Rectal smooth muscle tissue (tissue), 1 donor: ENCODE measurements around the gene TLDC2.
"Not testable (repeated sequence)": the region's sequence is repeated elsewhere in the genome, so short reads cannot be mapped to it uniquely, and the experiment has no call there.

Experiments
- H3K27ac ChIP-seq: one replicate; pipeline ENCODE4 v1.7.0; 2013; ENCODE audit warnings: low read depth, low read length, inconsistent platforms
- H3K27me3 ChIP-seq: one replicate; pipeline ENCODE4 v1.7.0; 2013; ENCODE audit warnings: low read length; ENCODE audit not compliant: control insufficient read depth, insufficient read depth
- H3K36me3 ChIP-seq: one replicate; pipeline ENCODE4 v1.7.0; 2013; ENCODE audit warnings: low read length; ENCODE audit not compliant: control insufficient read depth, insufficient read depth
- H3K4me1 ChIP-seq: one replicate; pipeline ENCODE4 v1.7.0; 2013; ENCODE audit warnings: low read length; ENCODE audit not compliant: control insufficient read depth, insufficient read depth
- H3K4me3 ChIP-seq: one replicate; pipeline ENCODE4 v1.7.0; 2013; ENCODE audit warnings: low read length
- H3K9ac ChIP-seq: one replicate; pipeline ENCODE4 v1.7.0; 2013; ENCODE audit warnings: low read length

Gene TLDC2

DNA sequence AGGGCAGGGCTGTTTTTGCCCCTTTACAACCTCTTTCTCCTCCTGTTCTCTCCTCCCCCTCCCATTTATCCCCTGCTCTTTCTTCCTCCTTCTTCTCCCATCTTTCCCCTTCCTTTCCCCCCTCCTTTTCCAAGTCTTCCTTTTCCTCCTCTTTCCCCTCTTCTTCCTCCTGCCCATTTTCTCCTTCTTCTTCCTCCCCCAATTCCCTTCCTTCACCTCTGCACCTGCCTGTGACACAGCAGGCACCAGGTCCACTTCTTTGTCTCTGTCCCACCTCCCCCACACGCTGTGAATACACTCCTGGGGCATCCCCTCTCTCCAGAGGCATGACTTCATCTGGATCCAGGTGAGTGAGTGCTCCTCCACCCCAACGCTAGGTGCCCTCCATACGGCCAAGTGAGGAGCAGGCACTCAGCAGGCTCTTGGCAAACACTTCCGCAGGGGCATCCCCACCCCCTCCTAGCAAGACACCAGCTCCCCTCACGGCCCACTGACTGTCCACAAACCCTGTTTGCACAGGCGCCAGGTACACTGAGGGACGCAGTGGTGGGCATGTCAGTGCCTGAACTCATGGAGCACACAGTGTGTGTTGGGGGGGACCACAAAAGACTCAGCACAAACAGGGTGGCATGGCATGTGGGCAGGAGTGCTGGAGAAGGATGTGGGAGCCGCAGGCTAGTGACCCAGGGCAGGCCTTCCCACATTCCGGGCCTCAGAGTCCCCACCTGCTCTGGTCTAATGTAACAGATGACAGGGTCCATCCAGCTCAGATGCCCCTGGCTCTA is 10.7 kb upstream of the TLDC2 start:
- no peaks in the 10 kb centered on the region for H3K27me3 ChIP-seq
- no peak overlapping the region for H3K4me3 ChIP-seq
- peaks cover 16% of the 10 kb centered on the region for H3K4me1 ChIP-seq
- H3K27ac ChIP-seq = no peak overlapping the region
- no peaks in the 10 kb centered on the region for H3K36me3 ChIP-seq
- no peak overlapping the region for H3K9ac ChIP-seq

DNA sequence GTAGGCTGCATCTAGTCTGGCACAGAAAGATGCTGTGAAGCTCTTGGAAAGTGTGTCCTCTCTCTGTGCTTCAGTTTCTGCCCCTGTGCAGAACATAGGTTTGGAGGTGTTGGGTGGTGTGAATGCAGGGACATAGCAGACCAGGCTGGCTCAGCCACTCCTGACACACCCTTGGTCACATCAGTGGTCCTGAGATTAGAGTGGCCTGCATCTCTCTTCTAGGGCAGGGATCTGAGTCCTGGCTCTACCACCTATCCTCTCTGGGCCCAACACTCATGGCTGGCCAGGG is 10.1 kb upstream of the TLDC2 start:
- H3K27me3 ChIP-seq = no peaks in the 10 kb centered on the region
- H3K4me3 ChIP-seq = no peak overlapping the region
- no peak overlapping the region for H3K27ac ChIP-seq
- no peak overlapping the region for H3K9ac ChIP-seq
- peaks cover 11% of the 10 kb centered on the region for H3K4me1 ChIP-seq
- H3K36me3 ChIP-seq = no peaks in the 10 kb centered on the region

DNA sequence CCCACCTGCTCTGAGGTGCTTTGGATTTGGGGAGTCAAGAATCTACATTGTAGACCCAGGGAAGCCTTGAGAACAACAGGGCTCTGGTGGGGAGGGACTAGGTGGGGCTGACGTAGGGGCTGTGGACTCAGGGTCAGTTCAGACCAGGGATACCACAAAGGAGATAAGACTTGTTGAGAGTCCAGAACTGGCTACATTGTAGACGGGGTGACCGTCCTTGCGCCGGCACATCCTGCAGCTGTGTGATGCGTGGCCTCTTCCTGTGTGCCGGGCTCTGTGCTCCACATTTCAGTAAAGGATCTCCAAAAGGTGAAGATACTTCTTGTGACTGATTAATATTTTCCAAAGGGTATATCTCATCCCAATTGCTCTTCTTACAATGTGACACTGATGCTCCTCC is 9.8 kb upstream of the TLDC2 start:
- Histone ChIP-seq H3K4me1 (peaks cover 7% of the 10 kb centered on the region), H3K9ac (no peak overlapping the region), H3K4me3 (no peak overlapping the region), H3K36me3 (no peaks in the 10 kb centered on the region), H3K27me3 (no peaks in the 10 kb centered on the region), H3K27ac (no peak overlapping the region)

DNA sequence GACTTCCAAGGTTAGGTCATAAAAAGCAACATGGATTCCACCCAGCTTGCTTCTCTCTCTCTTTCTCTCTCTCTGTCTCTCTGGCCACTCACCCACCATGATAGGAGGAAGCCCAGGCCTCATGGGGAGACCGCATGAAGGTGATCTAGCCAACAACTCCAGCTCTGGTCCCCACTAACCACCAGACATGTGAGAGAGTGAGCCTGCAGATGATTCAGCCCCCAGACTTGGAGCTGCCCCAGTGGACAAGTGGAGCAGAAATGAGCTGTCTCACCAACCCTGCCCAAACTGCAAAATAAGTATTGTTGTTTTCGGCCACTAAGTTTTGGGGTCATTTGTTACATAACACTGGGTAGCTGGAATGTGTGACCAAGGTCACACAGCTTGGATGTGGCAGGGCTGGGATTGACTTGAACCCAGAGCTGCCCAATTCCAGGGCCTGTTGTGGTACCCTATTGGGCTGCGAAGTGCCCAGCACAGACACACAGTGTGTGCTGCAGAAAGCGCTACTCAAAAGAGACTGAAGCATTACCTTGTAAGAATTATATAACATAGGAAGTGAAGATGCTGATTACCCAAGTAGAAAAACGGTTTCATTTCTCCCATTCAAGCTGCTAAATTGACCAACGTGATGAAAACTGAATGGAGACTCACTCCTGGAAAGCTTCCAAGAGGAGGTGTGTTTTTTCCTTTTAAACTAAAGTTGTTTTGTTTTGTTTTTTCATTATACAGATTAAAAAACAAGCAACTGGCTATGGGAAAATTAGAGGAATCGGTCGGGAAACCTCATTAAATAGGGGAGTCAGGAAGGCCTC is 9.1 kb upstream of the TLDC2 start:
- H3K27me3 ChIP-seq = no peaks in the 10 kb centered on the region
- no peak overlapping the region for H3K9ac ChIP-seq
- peaks cover under 1% of the 10 kb centered on the region for H3K4me1 ChIP-seq
- no peak overlapping the region for H3K27ac ChIP-seq
- no peaks in the 10 kb centered on the region for H3K36me3 ChIP-seq
- H3K4me3 ChIP-seq = no peak overlapping the region

GRCh38 chr20:36871640-36872570 is 4.0 kb upstream of the TLDC2 start:
- no peaks in the 10 kb centered on the region for H3K36me3 ChIP-seq
- no peaks in the 10 kb centered on the region for H3K4me1 ChIP-seq
- no peak overlapping the region for H3K4me3 ChIP-seq
- no peak overlapping the region for H3K27ac ChIP-seq
- H3K9ac ChIP-seq = no peak overlapping the region
- H3K27me3 ChIP-seq = no peaks in the 10 kb centered on the region

DNA sequence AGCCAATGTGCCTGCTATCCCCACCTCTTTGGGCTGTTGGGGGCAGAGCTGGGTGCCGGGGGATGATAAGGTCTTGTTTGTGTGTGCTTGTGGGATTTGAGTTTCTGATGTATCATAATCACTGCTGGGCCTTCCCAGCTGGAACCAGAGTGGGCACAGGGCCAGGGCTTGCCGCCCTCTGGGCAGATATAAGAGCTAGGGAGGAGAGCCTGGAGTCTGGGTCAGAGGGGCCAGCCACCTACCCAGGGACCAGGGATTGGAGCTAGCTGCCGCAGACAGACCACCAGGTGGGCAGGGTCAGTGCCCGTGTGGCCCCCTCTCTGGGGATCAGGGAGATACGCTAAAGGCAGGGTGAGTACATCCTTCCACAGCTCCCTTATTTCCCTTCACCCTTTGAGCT is 3.1 kb upstream of the TLDC2 start:
- Histone ChIP-seq H3K36me3 (no peaks in the 10 kb centered on the region), H3K4me3 (no peak overlapping the region), H3K27me3 (no peaks in the 10 kb centered on the region), H3K4me1 (no peaks in the 10 kb centered on the region), H3K27ac (no peak overlapping the region), H3K9ac (no peak overlapping the region)

DNA sequence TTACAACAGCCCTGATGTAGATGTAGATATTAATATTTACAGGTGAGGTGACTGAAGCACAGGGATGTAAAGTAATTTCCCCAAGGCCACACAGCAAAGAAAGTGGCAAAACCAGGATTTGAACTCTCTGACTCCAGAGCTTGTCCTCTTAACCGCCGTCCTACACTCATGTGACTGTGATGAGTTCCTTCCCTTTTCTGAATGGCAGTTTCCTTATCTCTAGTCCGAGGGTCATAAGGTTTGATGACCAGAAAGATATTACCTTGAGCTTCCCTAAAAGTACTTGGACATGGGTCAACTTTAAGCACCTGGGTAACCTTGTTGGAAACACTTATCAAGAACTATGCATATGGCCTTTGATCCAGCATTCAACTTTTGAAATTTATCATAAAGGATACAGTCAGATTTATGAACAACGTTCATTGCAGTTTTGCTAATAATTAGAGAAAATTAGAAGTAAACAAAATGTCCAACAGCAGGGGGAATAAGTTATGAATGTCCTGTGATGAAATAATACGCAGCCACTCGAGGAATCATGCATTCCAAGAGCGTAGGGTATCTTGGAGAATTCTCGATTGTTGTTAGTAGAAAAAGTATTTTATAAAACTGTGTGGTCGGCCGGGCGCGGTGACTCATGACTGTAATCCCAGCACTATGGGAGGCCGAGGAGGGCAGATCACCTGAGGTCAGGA is 2.3 kb upstream of the TLDC2 start:
- no peaks in the 10 kb centered on the region for H3K27me3 ChIP-seq
- no peak overlapping the region for H3K4me3 ChIP-seq
- no peak overlapping the region for H3K27ac ChIP-seq
- no peaks in the 10 kb centered on the region for H3K36me3 ChIP-seq
- no peak overlapping the region for H3K9ac ChIP-seq
- H3K4me1 ChIP-seq = no peaks in the 10 kb centered on the region

GRCh38 chr20:36875093-36875492 is 845 bp upstream of the TLDC2 start:
- H3K36me3 ChIP-seq, H3K27ac ChIP-seq, H3K4me3 ChIP-seq, H3K27me3 ChIP-seq, H3K9ac ChIP-seq, H3K4me1 ChIP-seq: not testable (repeated sequence)

- H3K4me3 ChIP-seq = peak overlapping the region; percentile 64
- no peaks in the 10 kb centered on the region for H3K4me1 ChIP-seq
- peak overlapping the region; percentile 42 for H3K9ac ChIP-seq
- H3K27ac ChIP-seq = no peak overlapping the region
- no peaks in the 10 kb centered on the region for H3K36me3 ChIP-seq
- no peaks in the 10 kb centered on the region for H3K27me3 ChIP-seq
Measured at GRCh38 chr20:36876473-36876833, 515 bp downstream of the TLDC2 start.

GRCh38 chr20:36878941-36879340 is 3.0 kb downstream of the TLDC2 start:
- H3K4me3 ChIP-seq = no peak overlapping the region
- no peak overlapping the region for H3K27ac ChIP-seq
- no peaks in the 10 kb centered on the region for H3K27me3 ChIP-seq
- H3K4me1 ChIP-seq = no peaks in the 10 kb centered on the region
- H3K9ac ChIP-seq = no peak overlapping the region
- H3K36me3 ChIP-seq = no peaks in the 10 kb centered on the region

- H3K27me3 ChIP-seq = no peaks in the 10 kb centered on the region
- H3K36me3 ChIP-seq = no peaks in the 10 kb centered on the region
- H3K4me3 ChIP-seq = no peak overlapping the region
- H3K9ac ChIP-seq = no peak overlapping the region
- H3K4me1 ChIP-seq = no peaks in the 10 kb centered on the region
- no peak overlapping the region for H3K27ac ChIP-seq
Measured at GRCh38 chr20:36880741-36881250, 4.9 kb downstream of the TLDC2 start.

DNA sequence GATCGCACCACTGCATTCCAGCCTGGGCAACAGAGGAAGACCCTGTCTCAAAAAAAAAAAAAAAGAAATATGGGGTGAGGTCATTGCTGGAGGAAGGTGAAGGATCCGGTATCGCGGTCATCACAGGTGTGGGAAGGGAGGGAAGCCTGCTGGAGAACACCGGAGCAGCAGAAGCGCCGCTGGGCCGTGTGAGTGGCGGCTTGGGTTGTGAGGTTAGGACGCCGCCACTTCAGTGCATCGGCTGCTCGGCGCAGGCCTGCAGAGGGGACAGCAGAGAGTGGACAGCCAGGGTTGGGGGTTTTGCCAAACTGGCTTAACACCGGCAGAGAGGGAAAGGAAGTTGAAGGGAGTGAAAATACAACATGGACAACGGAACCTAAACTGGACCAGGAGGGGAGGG is 5.4 kb downstream of the TLDC2 start:
- Histone ChIP-seq H3K27ac (no peak overlapping the region), H3K4me1 (no peaks in the 10 kb centered on the region), H3K36me3 (no peaks in the 10 kb centered on the region), H3K9ac (no peak overlapping the region), H3K4me3 (no peak overlapping the region), H3K27me3 (no peaks in the 10 kb centered on the region)
